Measurements from ENCODE around the gene AP1S1.
"Not testable (repeated sequence)": the region's sequence is repeated elsewhere in the genome, so short reads cannot be mapped to it uniquely, and the experiment has no call there.

AP1S1 gene

GRCh38 chr7:101171442-101171837, 17.2 kb downstream of the AP1S1 start:
- DNase-seq (ENCODE audit: low spot score), result no peak

- no peak for DNase-seq (ENCODE audit: low spot score)
Observed at GRCh38 chr7:101172005-101172853, 18.0 kb downstream of the AP1S1 start.

GRCh38 chr7:101172854-101173751, 18.8 kb downstream of the AP1S1 start:
- DNase-seq (ENCODE audit: low spot score), result no peak

- no peak for DNase-seq (ENCODE audit: low spot score)
Observed at GRCh38 chr7:101173752-101174244, 19.5 kb downstream of the AP1S1 start.

GRCh38 chr7:101174322-101174854, 20.1 kb downstream of the AP1S1 start:
- DNase-seq (ENCODE audit: low spot score), result no peak

- no peak for DNase-seq (ENCODE audit: low spot score)
Observed at GRCh38 chr7:101175664-101176063, 21.4 kb downstream of the AP1S1 start.

GRCh38 chr7:101177644-101178043, 23.4 kb downstream of the AP1S1 start:
- no peak for DNase-seq (ENCODE audit: low spot score)

GRCh38 chr7:101179117-101179516, 24.8 kb downstream of the AP1S1 start:
- DNase-seq (ENCODE audit: low spot score), result no peak

- no peak for DNase-seq (ENCODE audit: low spot score)
Observed at GRCh38 chr7:101179713-101180112, 25.4 kb downstream of the AP1S1 start.

- no peak for DNase-seq (ENCODE audit: low spot score)
Observed at GRCh38 chr7:101180130-101180755, 26.0 kb downstream of the AP1S1 start, which contains the start of gene NAT16. Gene NAT16, minus strand, starts transcription at chr7:101180293. Its CDS starts 5,486 bp downstream, at chr7:101174807.

- no peak for DNase-seq (ENCODE audit: low spot score)
Observed at GRCh38 chr7:101185258-101185839, 31.1 kb downstream of the AP1S1 start.

GRCh38 chr7:101186194-101186593, 31.9 kb downstream of the AP1S1 start:
- no peak for DNase-seq (ENCODE audit: low spot score)

GRCh38 chr7:101186844-101187428, 32.7 kb downstream of the AP1S1 start:
- no peak for DNase-seq (ENCODE audit: low spot score)

GRCh38 chr7:101189109-101189508, 34.8 kb downstream of the AP1S1 start:
- no peak for DNase-seq (ENCODE audit: low spot score)

- DNase-seq (ENCODE audit: low spot score), result no peak
Observed at GRCh38 chr7:101195884-101196283, 41.6 kb downstream of the AP1S1 start.

GRCh38 chr7:101197991-101198390, 43.7 kb downstream of the AP1S1 start:
- no peak for DNase-seq (ENCODE audit: low spot score)

GRCh38 chr7:101198476-101198875, 44.2 kb downstream of the AP1S1 start:
- no peak for DNase-seq (ENCODE audit: low spot score)

- not testable (repeated sequence) for DNase-seq (ENCODE audit: low spot score)
Observed at GRCh38 chr7:101199522-101199921, 45.2 kb downstream of the AP1S1 start.

- DNase-seq (ENCODE audit: low spot score), result no peak
Observed at GRCh38 chr7:101200504-101200861, 46.2 kb downstream of the AP1S1 start.

- no peak for DNase-seq (ENCODE audit: low spot score)
Observed at GRCh38 chr7:101200862-101201599, 46.8 kb downstream of the AP1S1 start, which contains the start of gene MOGAT3. Gene MOGAT3, minus strand, starts transcription at chr7:101201036. Its CDS starts 182 bp downstream, at chr7:101200854.

All from pons (tissue), 1 donor.